Fibroblast of the aortic adventitia (primary cell): ENCODE measurements around the gene ZDHHC4. TPM values are rescaled to one million over a fixed set of nuclear protein-coding genes. Genes with fewer than 3 reads are reported as not detected.

ENCODE experiments used
- DNase-seq: peaks from one replicate; pipeline ENCODE4 v3.0.0-alpha.2; 2010; ENCODE audit warnings: low read depth
- H3K4me3 ChIP-seq: 2 replicates; pipeline ENCODE4 v1.5.1; 2011; ENCODE audit warnings: low read depth, mild to moderate bottlenecking, control low read depth, low read length, moderate library complexity
- total RNA-seq: library from RNA; depleted of rRNA; stranded (reverse); fragments of >200 nt; gene quantifications from 2 replicates; pipeline ENCODE4 v1.2.3, GENCODE V29; 2012; ENCODE audit warnings: low replicate concordance
- TF ChIP-seq, protein P1 (sequence below): IDR thresholded peaks from 2 replicates; pipeline ENCODE4 v1.5.1; 2011; ENCODE audit warnings: mild to moderate bottlenecking, low read length, control low read depth, inconsistent platforms; ENCODE audit not compliant: insufficient read depth

ZDHHC4 gene
- total RNA-seq, 1 donor: 51.2 TPM

DNA sequence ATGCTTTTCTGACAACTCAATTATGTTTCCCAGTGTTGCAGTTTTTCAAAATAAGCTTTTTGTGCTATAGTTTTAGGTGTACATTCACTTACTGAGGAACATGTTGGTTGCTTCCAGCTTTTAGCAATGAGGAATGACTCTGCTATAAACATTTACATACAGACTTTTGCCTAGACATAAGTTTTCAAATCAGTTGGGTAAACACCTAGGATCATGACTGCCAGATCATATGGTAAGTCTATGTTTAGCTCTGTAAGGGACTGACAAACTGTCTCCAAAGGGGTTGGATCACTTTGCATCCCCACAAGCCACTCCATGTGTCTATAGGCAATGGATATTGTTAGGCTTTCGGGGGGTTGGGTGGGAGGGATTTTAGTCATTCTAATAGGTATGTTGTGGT, 15.1 kb upstream of the ZDHHC4 start:
- DNase-seq: no peak
- TF ChIP-seq, protein P1, sequence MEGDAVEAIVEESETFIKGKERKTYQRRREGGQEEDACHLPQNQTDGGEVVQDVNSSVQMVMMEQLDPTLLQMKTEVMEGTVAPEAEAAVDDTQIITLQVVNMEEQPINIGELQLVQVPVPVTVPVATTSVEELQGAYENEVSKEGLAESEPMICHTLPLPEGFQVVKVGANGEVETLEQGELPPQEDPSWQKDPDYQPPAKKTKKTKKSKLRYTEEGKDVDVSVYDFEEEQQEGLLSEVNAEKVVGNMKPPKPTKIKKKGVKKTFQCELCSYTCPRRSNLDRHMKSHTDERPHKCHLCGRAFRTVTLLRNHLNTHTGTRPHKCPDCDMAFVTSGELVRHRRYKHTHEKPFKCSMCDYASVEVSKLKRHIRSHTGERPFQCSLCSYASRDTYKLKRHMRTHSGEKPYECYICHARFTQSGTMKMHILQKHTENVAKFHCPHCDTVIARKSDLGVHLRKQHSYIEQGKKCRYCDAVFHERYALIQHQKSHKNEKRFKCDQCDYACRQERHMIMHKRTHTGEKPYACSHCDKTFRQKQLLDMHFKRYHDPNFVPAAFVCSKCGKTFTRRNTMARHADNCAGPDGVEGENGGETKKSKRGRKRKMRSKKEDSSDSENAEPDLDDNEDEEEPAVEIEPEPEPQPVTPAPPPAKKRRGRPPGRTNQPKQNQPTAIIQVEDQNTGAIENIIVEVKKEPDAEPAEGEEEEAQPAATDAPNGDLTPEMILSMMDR: no peak
- no peak overlapping the region for H3K4me3 ChIP-seq

DNA sequence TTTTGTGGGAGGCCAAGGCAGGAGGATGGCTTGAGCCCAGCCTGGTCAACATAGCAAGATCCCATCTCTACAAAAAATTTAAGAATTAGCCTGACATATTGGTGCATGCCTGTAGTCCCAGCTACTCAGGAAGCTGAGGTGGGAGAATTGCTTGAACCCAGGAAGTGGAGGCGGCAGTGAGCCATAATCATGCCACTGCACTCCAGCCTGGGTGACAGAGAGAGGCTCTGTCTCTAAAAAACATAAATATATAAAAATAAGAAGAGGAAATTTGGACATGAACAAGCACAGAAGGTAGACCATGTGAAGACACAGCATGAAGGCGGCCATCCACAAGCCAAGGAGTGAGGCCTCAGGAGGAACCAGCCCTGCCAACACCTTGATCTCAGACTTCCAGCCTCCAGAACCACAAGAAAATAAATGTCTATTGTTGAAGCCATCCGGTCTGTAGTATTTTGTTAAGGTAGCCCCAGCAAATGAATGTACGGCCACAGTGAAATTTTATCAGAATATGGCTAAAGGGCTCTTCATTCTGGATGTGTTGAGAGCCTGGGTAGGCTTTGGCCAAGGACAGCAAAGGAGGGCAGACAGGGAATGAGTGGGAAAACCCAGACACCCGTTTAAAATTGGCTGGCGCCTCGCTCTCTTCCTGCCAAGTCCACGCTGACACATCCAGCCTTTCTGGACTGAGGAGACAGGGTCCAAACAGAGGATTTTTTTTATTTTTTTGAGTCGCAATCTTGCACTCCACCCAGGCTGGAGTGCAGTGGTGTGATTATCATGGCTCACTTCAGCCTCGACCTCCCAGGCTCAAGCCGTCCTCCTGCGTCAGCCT, 13.1 kb upstream of the ZDHHC4 start:
- DNase-seq: peak; percentile 76
- TF ChIP-seq, protein P1: no peak
- no peak overlapping the region for H3K4me3 ChIP-seq

DNA sequence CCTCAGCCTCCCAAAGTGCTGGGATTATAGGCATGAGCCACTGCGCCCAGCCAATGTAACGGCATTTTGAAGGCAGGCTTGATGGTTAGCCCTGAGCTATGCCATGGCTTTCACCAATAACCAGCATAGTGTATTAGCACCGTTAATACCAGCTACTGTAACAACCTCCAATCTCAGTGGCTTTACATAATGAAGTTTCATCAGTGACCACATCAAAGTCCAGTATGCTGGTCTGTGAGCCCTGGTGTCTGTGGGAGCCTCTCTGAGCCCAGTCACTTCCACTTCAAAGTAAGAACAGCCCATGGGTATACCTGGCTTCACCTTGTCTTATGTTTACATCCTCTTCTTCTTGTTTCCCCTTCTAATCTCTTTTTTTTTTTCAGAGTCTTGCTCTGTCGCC, 11.6 kb upstream of the ZDHHC4 start:
- no peak for DNase-seq
- no peak overlapping the region for H3K4me3 ChIP-seq
- TF ChIP-seq, protein P1: no peak

DNA sequence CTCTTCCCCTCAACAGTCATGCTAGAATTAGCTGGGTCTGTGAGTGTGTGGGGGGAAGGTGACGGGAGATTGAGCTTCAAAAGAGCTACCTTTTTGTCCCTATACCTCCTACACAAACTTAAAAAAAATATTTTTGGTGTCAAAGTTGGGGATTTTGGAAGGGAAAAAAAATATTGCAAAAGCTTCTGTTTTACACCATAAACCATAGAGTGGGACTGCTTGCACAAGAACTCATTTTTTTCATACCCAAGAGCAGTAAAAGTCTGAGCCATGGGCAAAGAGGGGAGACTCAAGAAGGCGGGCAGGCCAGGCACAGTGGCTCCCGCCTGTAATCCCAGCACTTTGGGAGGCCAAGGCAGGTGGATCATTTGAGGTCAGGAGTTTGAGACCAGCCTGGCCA, 9.4 kb upstream of the ZDHHC4 start:
- DNase-seq: no peak
- no peak overlapping the region for H3K4me3 ChIP-seq
- TF ChIP-seq, protein P1: no peak

DNA sequence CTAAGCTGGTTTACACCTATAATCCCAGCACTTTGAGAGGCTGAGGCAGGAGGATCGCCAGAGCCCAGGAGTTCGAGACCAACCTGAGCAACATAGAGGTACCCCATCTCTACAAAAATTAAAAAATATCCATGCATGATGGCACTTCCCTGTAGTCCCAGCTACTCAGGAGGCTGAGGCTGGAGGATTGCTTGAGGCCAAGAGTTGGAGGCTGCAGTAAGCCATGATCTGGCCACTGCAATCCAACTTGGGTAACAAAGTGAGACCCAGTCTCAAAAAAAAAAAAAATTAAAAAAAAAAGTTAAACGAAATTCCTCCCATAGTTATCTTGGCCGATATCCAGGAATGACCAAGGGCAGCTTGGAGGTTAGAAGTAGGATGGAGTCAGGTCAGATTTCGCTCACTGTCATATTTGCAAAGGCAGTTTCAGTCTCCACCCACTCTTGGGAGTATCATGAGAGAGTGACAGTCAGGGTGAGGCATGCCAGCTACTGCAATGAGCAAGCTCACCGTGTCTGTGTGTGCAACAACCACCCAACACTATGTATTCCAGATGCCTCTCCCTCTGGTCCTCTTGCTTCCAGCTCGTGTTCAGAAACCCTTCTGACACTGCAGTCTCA, 6.0 kb upstream of the ZDHHC4 start:
- no peak overlapping the region for H3K4me3 ChIP-seq
- peak; percentile 17 for DNase-seq
- TF ChIP-seq, protein P1: no peak

DNA sequence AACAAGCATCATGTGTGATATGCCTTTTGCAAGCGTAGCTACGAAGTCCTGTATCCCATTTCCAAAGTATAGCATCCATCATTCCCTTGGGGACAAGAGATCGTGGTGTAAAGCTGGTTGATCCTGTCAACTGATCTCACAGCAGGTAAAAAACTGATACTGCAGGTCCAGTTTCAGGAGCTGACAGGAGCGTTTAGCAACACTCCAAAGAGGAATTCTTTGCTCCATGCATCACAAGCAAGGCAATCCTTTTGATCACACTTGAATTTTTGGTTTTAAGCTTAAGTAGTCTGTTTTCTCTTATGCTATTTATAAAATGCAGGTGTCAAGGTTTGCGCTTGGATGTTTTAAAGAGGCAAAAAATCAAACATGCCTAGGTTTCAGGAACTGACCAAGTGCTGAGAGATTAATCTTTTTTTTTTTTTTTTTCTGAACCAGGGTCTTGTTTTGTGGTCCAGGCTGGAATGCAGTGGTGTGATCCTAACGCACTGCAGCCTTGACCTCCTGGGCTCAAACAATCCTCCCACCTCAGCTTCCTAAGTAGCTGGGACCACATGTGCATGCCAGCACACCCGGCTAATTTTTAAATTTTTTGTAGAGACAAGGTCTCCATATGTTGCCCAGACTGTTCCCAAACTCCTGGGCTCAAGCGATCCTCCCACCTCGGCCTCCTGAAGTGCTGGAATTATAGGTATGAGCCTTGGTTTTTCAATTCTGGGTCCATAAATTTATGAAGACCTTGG, 1.8 kb upstream of the ZDHHC4 start:
- TF ChIP-seq, protein P1: no peak
- no peak for DNase-seq
- H3K4me3 ChIP-seq: no peak overlapping the region
